NCI-H1694 (cell line): ENCODE measurements around the gene IL37.
"Not testable (repeated sequence)": the region's sequence is repeated elsewhere in the genome, so short reads cannot be mapped to it uniquely, and the experiment has no call there.

Experiments
- DNase-seq: peaks from one replicate; lab custom pipeline; 2025; lab: John Stamatoyannopoulos, UW

Gene IL37

GRCh38 chr2:112889976-112890375 is 21.0 kb upstream of the IL37 start:
- no peak for DNase-seq

GRCh38 chr2:112891385-112891831 is 19.6 kb upstream of the IL37 start:
- DNase-seq = no peak

GRCh38 chr2:112893752-112894151 is 17.2 kb upstream of the IL37 start:
- no peak for DNase-seq

DNA sequence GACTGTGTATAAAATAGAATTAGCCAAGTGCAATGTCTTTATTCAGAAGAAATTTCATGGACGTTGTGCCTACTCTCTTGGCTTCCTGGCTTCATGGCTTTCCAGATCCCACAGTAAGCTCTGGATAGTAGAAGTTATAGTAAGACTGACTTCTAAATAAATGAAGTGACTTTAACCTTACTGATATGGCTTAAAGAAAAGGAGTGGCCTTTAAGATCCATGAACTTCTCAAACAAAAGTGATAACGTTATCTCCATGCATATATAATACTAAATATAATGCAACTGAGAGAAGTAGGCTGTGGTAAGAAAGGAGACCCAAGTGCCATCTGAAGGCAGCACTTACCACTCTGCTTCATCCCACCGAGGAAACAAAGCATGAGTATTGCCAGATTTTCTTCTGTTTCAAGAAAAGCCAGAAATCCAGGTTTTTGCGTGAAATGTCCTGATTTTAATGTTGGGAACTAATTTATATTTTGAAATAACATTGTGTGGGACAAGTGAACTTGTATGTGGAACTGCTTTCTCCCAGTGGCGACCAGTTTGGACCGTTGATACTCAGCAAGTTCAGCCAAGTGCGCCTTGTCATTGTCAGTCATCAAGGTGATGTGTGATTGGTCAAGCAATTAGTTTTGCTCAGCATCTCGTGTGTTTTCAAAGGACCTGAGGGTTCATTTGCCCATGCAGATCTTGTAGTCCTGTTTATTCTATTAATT is 13.9 kb upstream of the IL37 start:
- DNase-seq = no peak

DNA sequence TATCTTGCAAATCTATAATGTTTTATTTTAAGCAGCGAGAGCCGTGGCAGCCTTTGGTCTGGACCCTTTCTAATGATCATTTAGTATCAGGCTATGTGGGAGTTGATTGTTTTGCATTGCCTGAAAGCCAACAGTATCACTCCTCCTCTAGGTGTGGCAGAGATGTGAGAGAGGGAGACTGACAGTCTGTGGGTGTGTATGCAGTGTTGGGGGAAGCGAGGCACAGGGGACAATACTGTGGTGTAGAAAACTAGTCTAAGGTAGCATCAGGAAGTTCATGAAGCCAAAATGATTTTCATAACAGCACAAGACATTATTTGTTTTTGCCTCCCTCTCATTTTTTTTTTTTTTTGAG is 13.4 kb upstream of the IL37 start:
- DNase-seq = no peak

DNA sequence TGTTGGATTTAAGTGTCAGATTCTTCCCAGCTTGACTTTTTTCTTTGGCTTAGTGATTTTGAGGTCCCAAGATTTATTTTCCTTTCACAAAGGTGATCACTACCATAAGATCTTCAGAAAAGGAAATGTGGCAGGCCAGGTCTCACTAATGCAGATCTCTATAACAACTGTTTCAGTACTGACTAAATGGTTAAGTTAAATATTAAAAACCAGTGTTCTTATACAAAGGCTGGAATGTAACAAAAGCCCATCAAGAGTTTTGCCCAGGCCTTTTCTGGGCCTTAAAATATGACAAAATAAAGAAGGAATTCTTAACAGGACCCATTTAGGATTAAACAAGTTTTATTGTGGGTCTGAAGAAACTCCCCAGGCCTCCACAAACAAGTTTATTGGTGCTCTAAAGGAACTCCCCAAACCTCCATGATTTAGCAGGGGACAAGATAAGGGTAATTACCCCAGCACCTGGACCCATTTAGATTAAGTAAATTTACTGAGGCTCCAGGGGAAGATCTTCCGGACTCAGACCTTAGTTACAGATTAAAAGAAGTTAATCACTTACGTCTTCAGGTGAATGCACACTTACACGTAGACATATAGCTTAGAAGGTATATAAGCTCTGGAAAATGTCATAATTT is 9.4 kb upstream of the IL37 start:
- DNase-seq = not testable (repeated sequence)

DNA sequence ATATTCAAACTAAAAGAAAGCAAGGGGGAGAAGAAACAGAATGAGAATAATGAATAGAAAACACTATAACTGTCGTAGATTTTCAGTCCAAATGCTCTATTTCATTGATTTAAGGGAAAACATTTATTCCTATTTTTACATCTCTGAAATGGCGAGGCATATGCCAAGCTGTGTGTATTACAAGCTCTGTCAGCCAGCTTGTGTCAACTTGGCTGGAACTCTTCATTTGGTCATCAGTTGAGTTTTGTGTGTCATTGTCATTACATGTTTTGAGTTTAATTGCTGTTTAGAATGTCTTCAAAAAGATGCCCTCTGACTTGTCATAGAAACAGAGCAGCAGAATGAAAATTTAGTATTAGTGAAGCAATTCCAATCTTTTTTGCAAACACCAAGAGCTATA is 8.1 kb upstream of the IL37 start:
- no peak for DNase-seq

DNA sequence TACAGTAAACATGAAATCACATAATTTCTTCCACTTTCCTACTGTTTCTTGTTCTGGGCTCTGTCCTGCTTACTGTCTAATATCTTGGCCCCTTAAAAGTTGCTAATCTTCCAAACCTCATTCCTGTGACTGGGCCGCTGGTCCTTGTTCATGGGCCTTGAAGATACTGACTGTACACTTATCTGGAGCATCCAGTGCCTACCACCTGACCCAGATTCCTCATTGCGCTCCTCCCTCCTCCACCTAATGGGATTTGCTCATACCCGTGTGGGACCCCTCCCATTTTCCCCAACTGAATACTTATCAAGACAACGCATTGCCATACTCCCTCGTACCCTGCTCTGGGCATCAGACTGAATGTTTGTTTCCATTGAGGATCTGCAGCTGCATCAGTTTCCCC is 6.1 kb upstream of the IL37 start:
- no peak for DNase-seq

GRCh38 chr2:112906276-112906675 is 4.7 kb upstream of the IL37 start:
- DNase-seq = no peak

- DNase-seq = no peak
These were observed 3.7 kb upstream of the IL37 start for GRCh38 chr2:112907001-112907949.

DNA sequence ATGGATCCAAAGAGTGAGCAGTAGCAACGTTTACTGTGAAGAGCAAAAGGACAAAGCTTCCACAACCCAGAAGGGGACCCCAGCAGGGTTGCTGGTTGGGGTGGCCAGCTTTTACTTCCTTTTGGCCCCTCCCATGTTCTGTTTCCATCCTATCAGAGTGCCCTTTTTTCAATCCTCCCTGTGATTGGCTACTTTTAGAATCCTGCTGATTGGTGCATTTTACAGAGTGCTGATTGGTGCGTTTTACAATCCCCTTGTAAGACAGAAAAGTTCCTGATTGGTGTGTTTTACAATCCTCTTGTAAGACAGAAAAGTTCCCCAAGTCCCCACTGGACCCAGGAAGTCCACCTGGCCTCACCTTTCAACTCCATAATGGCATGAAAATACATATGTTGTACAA is 2.4 kb upstream of the IL37 start:
- DNase-seq = not testable (repeated sequence)

DNA sequence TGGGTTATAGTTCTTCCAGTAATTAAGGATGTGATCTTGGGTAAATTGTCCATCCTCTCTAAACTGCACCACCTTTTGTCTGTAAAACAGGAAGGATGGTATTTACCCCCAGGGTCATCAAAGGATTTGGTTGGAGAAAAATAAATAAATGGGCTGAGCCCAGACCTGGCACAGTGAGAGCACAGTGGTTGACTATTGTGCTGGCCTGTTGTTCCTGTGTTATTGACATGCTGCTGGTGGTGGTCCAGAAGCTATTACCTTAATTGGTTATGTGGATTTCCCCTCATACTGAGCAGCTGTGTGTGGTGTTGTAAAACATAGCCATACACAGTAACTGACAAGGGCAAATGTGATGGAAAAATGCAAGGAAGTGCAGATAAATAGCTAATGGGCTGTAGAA is 746 bp upstream of the IL37 start:
- DNase-seq = no peak

GRCh38 chr2:112912403-112912802 is 1.4 kb downstream of the IL37 start:
- DNase-seq = no peak

GRCh38 chr2:112915300-112916144 is 4.6 kb downstream of the IL37 start:
- no peak for DNase-seq

GRCh38 chr2:112916145-112916571 is 5.2 kb downstream of the IL37 start:
- DNase-seq = no peak

DNA sequence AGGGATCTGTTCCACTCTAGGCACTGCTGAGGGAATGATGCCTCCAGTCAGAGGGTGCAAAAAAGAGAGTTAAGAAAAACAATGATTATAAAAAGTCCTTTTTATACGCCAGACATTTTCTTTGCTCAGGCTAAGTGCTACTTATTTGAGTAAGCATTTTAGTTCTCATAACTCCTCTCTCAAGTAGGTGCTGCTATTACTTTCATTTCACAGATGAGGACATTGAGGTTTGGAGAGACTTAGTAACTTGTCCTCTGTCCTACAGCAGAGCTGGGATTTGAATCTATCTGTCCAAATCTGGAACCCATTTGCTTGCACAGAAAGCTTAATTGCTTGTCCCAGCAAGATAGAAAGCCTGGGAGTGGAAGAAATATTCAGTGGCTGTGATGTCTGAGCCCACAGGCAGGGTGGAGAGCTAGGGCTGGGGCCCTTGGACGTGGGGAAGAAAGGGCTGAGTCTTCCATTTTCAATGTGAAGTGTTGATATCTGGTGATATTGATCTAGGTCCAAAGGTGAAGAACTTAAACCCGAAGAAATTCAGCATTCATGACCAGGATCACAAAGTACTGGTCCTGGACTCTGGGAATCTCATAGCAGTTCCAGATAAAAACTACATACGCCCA is 5.8 kb downstream of the IL37 start:
- no peak for DNase-seq

DNA sequence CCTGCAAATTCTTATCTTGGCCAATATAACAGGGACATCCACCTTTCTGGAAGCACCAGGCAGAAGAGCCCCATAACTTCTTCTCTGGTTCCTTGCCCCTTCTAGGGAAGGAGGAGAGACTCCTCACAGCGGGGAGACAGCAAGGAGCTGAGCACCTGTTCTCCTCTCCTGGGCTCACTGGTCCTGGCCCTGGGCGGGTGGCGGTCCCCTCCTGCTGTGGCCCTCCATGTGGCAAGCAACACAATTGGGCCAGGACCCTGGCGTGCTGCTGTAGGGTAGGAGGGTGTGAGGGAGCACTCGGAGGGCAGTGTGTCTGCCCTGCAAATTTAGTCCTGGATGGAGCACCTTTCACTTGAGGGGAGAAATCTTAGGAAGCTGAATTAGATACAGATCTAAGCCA is 6.9 kb downstream of the IL37 start:
- DNase-seq = no peak

- DNase-seq = no peak
These were observed 7.3 kb downstream of the IL37 start for GRCh38 chr2:112918256-112918655.

- DNase-seq = no peak
These were observed 8.1 kb downstream of the IL37 start for GRCh38 chr2:112919086-112919485.

DNA sequence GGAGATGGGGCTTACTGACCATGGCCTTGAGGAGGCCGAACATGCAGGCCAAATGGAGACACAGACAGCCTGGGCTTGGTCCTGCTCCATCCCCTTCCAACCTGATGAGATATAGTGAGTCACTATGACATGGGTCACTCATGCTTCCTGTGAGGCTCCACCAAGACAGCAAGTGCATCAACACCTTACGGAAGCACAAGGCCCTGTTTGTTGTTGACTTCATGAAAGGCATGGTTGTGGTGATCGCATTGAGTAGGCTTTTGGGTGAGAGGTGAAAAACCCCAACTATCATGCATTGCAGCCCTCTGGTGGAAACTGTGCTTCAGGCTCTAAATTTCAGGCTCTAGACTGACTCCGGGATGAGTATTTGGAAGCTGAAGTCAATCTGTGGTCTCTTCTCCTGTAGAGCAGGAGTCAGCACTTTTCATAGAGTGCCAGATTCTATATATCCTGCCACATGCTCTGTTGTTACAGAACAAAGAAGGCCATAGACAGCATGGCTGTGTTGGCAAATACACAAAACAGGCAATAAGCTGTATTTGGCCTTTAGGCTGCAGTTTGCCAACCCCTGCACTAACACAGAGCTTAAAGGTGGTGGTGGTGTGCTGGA is 10.1 kb downstream of the IL37 start:
- DNase-seq = no peak

- DNase-seq = no peak
These were observed 11.0 kb downstream of the IL37 start for GRCh38 chr2:112921982-112922381.
